ENCODE data around the gene TBC1D22A. TPM values are rescaled to one million over a fixed set of nuclear protein-coding genes. Genes with fewer than 3 reads are reported as not detected.

The TBC1D22A gene
- total and polyA plus RNA-seq, 2 donors from 2014 or later, result 24.6 to 39.4 TPM

GRCh38 chr22:47080100-47080499 lies 317.6 kb downstream of the TBC1D22A start:
- H3K27me3 ChIP-seq (ENCODE audit: control insufficient read depth, insufficient read depth, low read length), result no peaks in the 10 kb centered on the region
- intact Hi-C loops (cut with DNase I), result no loop called here
- FAIRE-seq, result no peak

GRCh38 chr22:47082505-47082904 lies 320.1 kb downstream of the TBC1D22A start:
- Histone ChIP-seq H3K27ac (ENCODE audit: low read depth in 2 of 2, low read length in 2 of 2) (no peak overlapping the region), H3K9me3 (ENCODE audit: control insufficient read depth in 2 of 3, insufficient read depth in 1 of 3, low read length in 3 of 3) (peaks cover 0 to 5% (median 0%) of the 10 kb centered on the region in 3 donors), H3K9ac (ENCODE audit: low read length in 3 of 3) (no peak overlapping the region), H3K27me3 (ENCODE audit: control insufficient read depth, insufficient read depth, low read length) (no peaks in the 10 kb centered on the region), H3K4me1 (ENCODE audit: control insufficient read depth in 2 of 3, insufficient read depth in 2 of 3, low read depth in 1 of 3, low read length in 3 of 3) (no peaks in the 10 kb centered on the region), H3K4me3 (ENCODE audit: low read length in 3 of 3) (no peak overlapping the region), H3K36me3 (ENCODE audit: control insufficient read depth in 2 of 3, insufficient read depth in 3 of 3, low read length in 3 of 3) (no peaks in the 10 kb centered on the region)
- DNase-seq (no peak), FAIRE-seq (no peak)
- TF ChIP-seq CTCF (IDR thresholded peaks at IDR 0.05; ENCODE audit: borderline replicate concordance, extremely low read depth, insufficient read depth), result no peak
- intact Hi-C loops (cut with DNase I), result no loop called here

More at GRCh38 chr22:47080100-47080499, 317.6 kb downstream of the TBC1D22A start:
- peaks cover 0 to 18% (median 0%) of the 10 kb centered on the region in 3 donors for H3K9me3 ChIP-seq (ENCODE audit: control insufficient read depth in 2 of 3, insufficient read depth in 1 of 3, low read length in 3 of 3)
- TF ChIP-seq CTCF (IDR thresholded peaks at IDR 0.05; ENCODE audit: borderline replicate concordance, extremely low read depth, insufficient read depth), result no peak
- no peaks in the 10 kb centered on the region for H3K36me3 ChIP-seq (ENCODE audit: control insufficient read depth in 2 of 3, insufficient read depth in 3 of 3, low read length in 3 of 3)
- no peak overlapping the region for H3K9ac ChIP-seq (ENCODE audit: low read length in 3 of 3)
- H3K27ac ChIP-seq (ENCODE audit: low read depth in 2 of 2, low read length in 2 of 2), result no peak overlapping the region
- H3K4me3 ChIP-seq (ENCODE audit: low read length in 3 of 3), result no peak overlapping the region
- DNase-seq, result no peak
- H3K4me1 ChIP-seq (ENCODE audit: control insufficient read depth in 2 of 3, insufficient read depth in 2 of 3, low read depth in 1 of 3, low read length in 3 of 3), result no peaks in the 10 kb centered on the region

GRCh38 chr22:47083379-47083986 lies 321.0 kb downstream of the TBC1D22A start:
- intact Hi-C loops (cut with DNase I), result no loop called here
- no peak for FAIRE-seq
- H3K27ac ChIP-seq (ENCODE audit: low read depth in 2 of 2, low read length in 2 of 2), result no peak overlapping the region
- no peak for DNase-seq
- H3K36me3 ChIP-seq (ENCODE audit: control insufficient read depth in 2 of 3, insufficient read depth in 3 of 3, low read length in 3 of 3), result no peaks in the 10 kb centered on the region
- no peaks in the 10 kb centered on the region for H3K4me1 ChIP-seq (ENCODE audit: control insufficient read depth in 2 of 3, insufficient read depth in 2 of 3, low read depth in 1 of 3, low read length in 3 of 3)
- peaks cover 0 to 5% (median 0%) of the 10 kb centered on the region in 3 donors for H3K9me3 ChIP-seq (ENCODE audit: control insufficient read depth in 2 of 3, insufficient read depth in 1 of 3, low read length in 3 of 3)
- no peak overlapping the region for H3K4me3 ChIP-seq (ENCODE audit: low read length in 3 of 3)
- H3K9ac ChIP-seq (ENCODE audit: low read length in 3 of 3), result no peak overlapping the region
- H3K27me3 ChIP-seq (ENCODE audit: control insufficient read depth, insufficient read depth, low read length), result no peaks in the 10 kb centered on the region
- no peak for TF ChIP-seq CTCF (IDR thresholded peaks at IDR 0.05; ENCODE audit: borderline replicate concordance, extremely low read depth, insufficient read depth)

- DNase-seq (no peak), FAIRE-seq (no peak)
- Histone ChIP-seq H3K9me3 (ENCODE audit: control insufficient read depth in 2 of 3, insufficient read depth in 1 of 3, low read length in 3 of 3) (peaks cover 0 to 5% (median 0%) of the 10 kb centered on the region in 3 donors), H3K27ac (ENCODE audit: low read depth in 2 of 2, low read length in 2 of 2) (no peak overlapping the region), H3K9ac (ENCODE audit: low read length in 3 of 3) (no peak overlapping the region), H3K36me3 (ENCODE audit: control insufficient read depth in 2 of 3, insufficient read depth in 3 of 3, low read length in 3 of 3) (no peaks in the 10 kb centered on the region), H3K4me1 (ENCODE audit: control insufficient read depth in 2 of 3, insufficient read depth in 2 of 3, low read depth in 1 of 3, low read length in 3 of 3) (no peaks in the 10 kb centered on the region), H3K27me3 (ENCODE audit: control insufficient read depth, insufficient read depth, low read length) (no peaks in the 10 kb centered on the region), H3K4me3 (ENCODE audit: low read length in 3 of 3) (no peak overlapping the region)
- TF ChIP-seq CTCF (IDR thresholded peaks at IDR 0.05; ENCODE audit: borderline replicate concordance, extremely low read depth, insufficient read depth), result no peak
- intact Hi-C loops (cut with DNase I), result no loop called here
These were observed 321.8 kb downstream of the TBC1D22A start for GRCh38 chr22:47084226-47084625.
